Upper lobe of left lung (tissue), 6 donors: ENCODE data around the gene TNFSF10. TPM values are rescaled to one million over a fixed set of nuclear protein-coding genes. Genes with fewer than 3 reads are reported as not detected.
"Not testable (repeated sequence)": the region's sequence is repeated elsewhere in the genome, so short reads cannot be mapped to it uniquely, and the experiment has no call there.

ENCODE experiments used
- ATAC-seq, 2 donors: fragments of 200-7000 bp; cut with Tn5 transposase; one replicate each; pipeline ENCODE4 v1.9.1; 2022; ENCODE audit warnings: mild to moderate bottlenecking in 2 of 2, moderate library complexity in 2 of 2; ENCODE audit not compliant: low FRiP score in 2 of 2
- DNase-seq, 2 donors: peaks; one replicate each; pipeline ENCODE4 v3.0.0-alpha.2; 2019 to 2020
- H3K27ac ChIP-seq, 4 donors: fragments of 200-600 bp; sonication (generic); one replicate each; pipeline ENCODE4 v1.5.1; 2016 to 2019
- H3K27me3 ChIP-seq, 4 donors: fragments of 200-600 bp; sonication (generic); one replicate each; pipeline ENCODE4 v1.5.1; 2017 to 2019
- H3K36me3 ChIP-seq, 4 donors: fragments of 200-600 bp; sonication (generic); one replicate each; pipeline ENCODE4 v1.5.1; 2016 to 2019
- H3K4me1 ChIP-seq, 4 donors: fragments of 200-600 bp; sonication (generic); one replicate each; pipeline ENCODE4 v1.5.1; 2018 to 2019
- H3K4me3 ChIP-seq, 4 donors: fragments of 200-600 bp; sonication (generic); one replicate each; pipeline ENCODE4 v1.5.1; 2017 to 2019; ENCODE audit warnings: mild to moderate bottlenecking in 2 of 4, moderate library complexity in 1 of 4
- H3K9me3 ChIP-seq, 4 donors: fragments of 200-600 bp; sonication (generic); one replicate each; pipeline ENCODE4 v1.5.1; 2018 to 2019
- EP300 ChIP-seq, 4 donors: sonication (generic); formaldehyde crosslinking; IDR thresholded peaks; one replicate each; pipeline ENCODE4 v1.5.1; 2017; ENCODE audit warnings: antibody characterized with exemption in 4 of 4, control low read depth in 2 of 4
- POLR2A ChIP-seq, 4 donors: fragments of 450-650 bp; IDR thresholded peaks; one replicate each; pipeline ENCODE4 v1.5.1; 2016 to 2017; ENCODE audit warnings: antibody characterized with exemption in 4 of 4, mild to moderate bottlenecking in 2 of 4
- POLR2AphosphoS5 ChIP-seq, 2 donors: sonication (generic); formaldehyde crosslinking; IDR thresholded peaks; one replicate each; pipeline ENCODE4 v1.5.1; 2017; ENCODE audit warnings: antibody characterized with exemption in 2 of 2
- WGBS, 2 donors: methylation state at CpG; one replicate each; pipeline ENCODE4 v1.1.5; 2017 to 2018; 5-methylcytosine and 5-hydroxymethylcytosine counted together
- total RNA-seq, 6 donors: library from RNA; depleted of rRNA in 4 of 6; stranded (reverse); fragments of >200 nt in 4 of 6; gene quantifications; one replicate each; pipeline versions ENCODE4 v1.1.0 to v1.2.1, GENCODE V29; 2016 to 2021
- TF ChIP-seq, protein P1 (sequence below), 6 experiments: fragments of 450-650 bp in 4 of 6; fragments of 200-600 bp in 2 of 6; sonication (generic) in 2 of 6; IDR thresholded peaks; one replicate each; pipeline ENCODE4 v1.5.1; 2016 to 2019; ENCODE audit warnings: antibody characterized with exemption in 6 of 6
- donor health status: DM: no; HTN: no; CAD: no; lungs with moderate emphysema.
- donor health status: DM: no; HTN: yes; CAD: no; lungs with severe emphysema.

Gene TNFSF10
- total RNA-seq, 6 donors from 2014 or later: 41.0 to 95.2 (median 76.8) TPM

- H3K27ac ChIP-seq, H3K9me3 ChIP-seq, H3K27me3 ChIP-seq, H3K4me1 ChIP-seq, H3K4me3 ChIP-seq, H3K36me3 ChIP-seq: not testable (repeated sequence)
- peak in 1 of 2 donors; percentile 79 for DNase-seq
- 24 to 30% methylated on average over 4 of the region's 4 CpGs for WGBS, 2 donors
- TF ChIP-seq, protein P1, sequence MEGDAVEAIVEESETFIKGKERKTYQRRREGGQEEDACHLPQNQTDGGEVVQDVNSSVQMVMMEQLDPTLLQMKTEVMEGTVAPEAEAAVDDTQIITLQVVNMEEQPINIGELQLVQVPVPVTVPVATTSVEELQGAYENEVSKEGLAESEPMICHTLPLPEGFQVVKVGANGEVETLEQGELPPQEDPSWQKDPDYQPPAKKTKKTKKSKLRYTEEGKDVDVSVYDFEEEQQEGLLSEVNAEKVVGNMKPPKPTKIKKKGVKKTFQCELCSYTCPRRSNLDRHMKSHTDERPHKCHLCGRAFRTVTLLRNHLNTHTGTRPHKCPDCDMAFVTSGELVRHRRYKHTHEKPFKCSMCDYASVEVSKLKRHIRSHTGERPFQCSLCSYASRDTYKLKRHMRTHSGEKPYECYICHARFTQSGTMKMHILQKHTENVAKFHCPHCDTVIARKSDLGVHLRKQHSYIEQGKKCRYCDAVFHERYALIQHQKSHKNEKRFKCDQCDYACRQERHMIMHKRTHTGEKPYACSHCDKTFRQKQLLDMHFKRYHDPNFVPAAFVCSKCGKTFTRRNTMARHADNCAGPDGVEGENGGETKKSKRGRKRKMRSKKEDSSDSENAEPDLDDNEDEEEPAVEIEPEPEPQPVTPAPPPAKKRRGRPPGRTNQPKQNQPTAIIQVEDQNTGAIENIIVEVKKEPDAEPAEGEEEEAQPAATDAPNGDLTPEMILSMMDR (IDR thresholded peaks at IDR 0.05): peak; percentile 57 to 88 (median 76)
- ATAC-seq: peak in 1 of 2 donors; percentile 89
These were observed 33.0 kb downstream of the TNFSF10 start for GRCh38 chr3:172490198-172490669.

DNA sequence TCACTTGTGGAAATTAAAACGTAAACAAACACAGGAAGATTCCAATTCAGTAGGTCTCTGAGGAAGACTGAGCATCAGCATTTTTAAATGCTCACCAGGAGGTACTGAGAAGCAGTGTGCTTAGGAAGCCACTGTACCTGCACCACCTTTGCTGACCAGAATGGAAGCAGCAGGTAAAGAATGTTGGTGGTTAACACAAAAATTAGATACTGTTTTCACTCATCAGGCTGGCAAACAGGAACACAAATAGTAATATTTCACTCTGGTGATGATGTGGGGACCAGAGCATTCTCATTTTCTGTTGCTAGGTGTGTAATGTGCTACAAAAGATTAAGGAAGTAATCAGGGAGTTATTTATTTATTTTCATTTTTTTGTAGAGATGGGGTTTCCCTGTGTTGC, 45.1 kb downstream of the TNFSF10 start:
- Histone ChIP-seq H3K27me3 (no peaks in the 10 kb centered on the region), H3K36me3 (no peaks in the 10 kb centered on the region), H3K4me1 (peaks cover 0 to 19% (median 2%) of the 10 kb centered on the region in 4 donors), H3K9me3 (no peaks in the 10 kb centered on the region), H3K27ac (peak overlapping the region in 1 of 4 donors; percentile 74), H3K4me3 (no peak overlapping the region)
- 46 to 47% methylated on average over 1 of the region's 1 CpG for WGBS, 2 donors
- no peak for ATAC-seq
- TF ChIP-seq EP300 (IDR thresholded peaks at IDR 0.05) (no peak), POLR2A (IDR thresholded peaks at IDR 0.05) (no peak), POLR2AphosphoS5 (IDR thresholded peaks at IDR 0.05) (no peak)
- TF ChIP-seq, protein P1 (IDR thresholded peaks at IDR 0.05): no peak
- no peak for DNase-seq

DNA sequence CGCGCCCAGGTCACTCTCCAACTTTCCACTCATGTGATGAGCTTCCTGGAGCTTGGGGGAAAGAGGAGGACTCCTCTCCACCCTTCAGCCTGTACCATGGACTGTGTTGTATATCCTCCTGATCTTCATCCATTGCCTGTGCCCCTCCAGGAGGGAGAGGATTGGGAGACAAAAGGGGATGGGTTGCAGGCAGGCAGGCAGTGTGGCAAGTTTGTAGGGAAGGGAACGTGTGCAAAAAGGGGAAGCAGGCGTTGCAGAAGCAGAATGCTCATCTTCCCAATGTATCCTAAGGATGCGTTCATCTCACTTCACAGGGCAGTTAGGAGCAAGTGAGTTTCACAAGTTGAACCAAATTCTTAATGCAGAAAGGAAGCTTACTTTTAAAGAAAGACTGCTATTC, 46.9 kb downstream of the TNFSF10 start:
- 78 to 82% methylated on average over 5 of the region's 5 CpGs for WGBS, 2 donors
- ATAC-seq: peak in 1 of 2 donors; percentile 57
- no peak for DNase-seq
- peaks cover 0 to 19% (median 2%) of the 10 kb centered on the region in 4 donors for H3K4me1 ChIP-seq
- peak overlapping the region in 2 of 4 donors; percentile 42 to 52 for H3K4me3 ChIP-seq
- no peaks in the 10 kb centered on the region for H3K27me3 ChIP-seq
- no peaks in the 10 kb centered on the region for H3K36me3 ChIP-seq
- no peak for TF ChIP-seq EP300 (IDR thresholded peaks at IDR 0.05)
- TF ChIP-seq POLR2AphosphoS5 (IDR thresholded peaks at IDR 0.05): no peak
- TF ChIP-seq, protein P1 (IDR thresholded peaks at IDR 0.05): no peak
- TF ChIP-seq POLR2A (IDR thresholded peaks at IDR 0.05): no peak
- no peaks in the 10 kb centered on the region for H3K9me3 ChIP-seq
- H3K27ac ChIP-seq: peak overlapping the region in 2 of 4 donors; percentile 73 to 74

DNA sequence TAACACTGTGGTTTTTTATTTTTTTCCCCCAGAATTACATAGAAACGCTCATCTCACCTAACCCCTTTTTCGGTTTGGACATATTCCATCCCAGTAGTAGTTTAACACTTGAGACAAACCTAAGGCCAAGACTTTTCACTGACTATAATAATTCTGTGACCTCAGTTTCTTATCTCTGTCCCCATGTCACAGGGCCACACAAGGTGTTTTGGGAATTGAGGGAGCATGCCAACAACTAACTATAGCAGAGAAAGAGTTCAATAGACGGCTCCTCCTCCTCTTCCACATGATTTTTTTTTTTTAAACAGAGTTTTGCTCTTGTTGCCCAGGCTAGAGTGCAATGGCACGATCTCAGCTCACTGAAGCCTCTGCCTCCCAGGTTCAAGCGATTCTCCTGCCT, 47.5 kb downstream of the TNFSF10 start:
- ATAC-seq: no peak
- H3K36me3 ChIP-seq: no peaks in the 10 kb centered on the region
- H3K27ac ChIP-seq: no peak overlapping the region
- TF ChIP-seq POLR2AphosphoS5 (IDR thresholded peaks at IDR 0.05): no peak
- TF ChIP-seq, protein P1 (IDR thresholded peaks at IDR 0.05): no peak
- TF ChIP-seq POLR2A (IDR thresholded peaks at IDR 0.05): no peak
- no peak for TF ChIP-seq EP300 (IDR thresholded peaks at IDR 0.05)
- no peaks in the 10 kb centered on the region for H3K9me3 ChIP-seq
- no peak overlapping the region for H3K4me3 ChIP-seq
- no peaks in the 10 kb centered on the region for H3K27me3 ChIP-seq
- H3K4me1 ChIP-seq: peaks cover 0 to 19% (median 2%) of the 10 kb centered on the region in 4 donors
- no peak for DNase-seq
- 94 to 99% methylated on average over 5 of the region's 5 CpGs for WGBS, 2 donors

GRCh38 chr3:172471903-172472302, 51.3 kb downstream of the TNFSF10 start:
- Histone ChIP-seq H3K4me3 (no peak overlapping the region), H3K4me1 (peaks cover 0 to 6% (median 0%) of the 10 kb centered on the region in 4 donors), H3K9me3 (no peaks in the 10 kb centered on the region), H3K36me3 (no peaks in the 10 kb centered on the region), H3K27me3 (no peaks in the 10 kb centered on the region), H3K27ac (no peak overlapping the region)
- TF ChIP-seq POLR2A (IDR thresholded peaks at IDR 0.05): no peak
- no peak for TF ChIP-seq EP300 (IDR thresholded peaks at IDR 0.05)
- no peak for TF ChIP-seq POLR2AphosphoS5 (IDR thresholded peaks at IDR 0.05)
- TF ChIP-seq, protein P1 (IDR thresholded peaks at IDR 0.05): no peak
- 61 to 80% methylated on average over 1 of the region's 1 CpG for WGBS, 2 donors
- DNase-seq: no peak
- no peak for ATAC-seq
